Muscle layer of colon (tissue), 2 donors: ENCODE measurements around the gene JOSD2.

ENCODE experiments used
- H3K27ac ChIP-seq: one replicate; pipeline ENCODE4 v1.7.0; 2013; ENCODE audit warnings: low read depth, mild to moderate bottlenecking, low read length, moderate library complexity
- H3K27me3 ChIP-seq, 2 donors: one replicate each; pipeline ENCODE4 v1.7.0; 2013; ENCODE audit warnings: low read length in 2 of 2, mild to moderate bottlenecking in 2 of 2; ENCODE audit not compliant: insufficient read depth in 2 of 2, control insufficient read depth in 1 of 2
- H3K36me3 ChIP-seq: one replicate; pipeline ENCODE4 v1.7.0; 2013; ENCODE audit warnings: mild to moderate bottlenecking, low read length; ENCODE audit not compliant: insufficient read depth
- H3K4me1 ChIP-seq: one replicate; pipeline ENCODE4 v1.7.0; 2013; ENCODE audit warnings: mild to moderate bottlenecking, low read length; ENCODE audit not compliant: insufficient read depth
- H3K4me3 ChIP-seq, 2 donors: one replicate each; pipeline ENCODE4 v1.7.0; 2013; ENCODE audit warnings: low read length in 2 of 2, low read depth in 1 of 2, mild to moderate bottlenecking in 1 of 2, moderate library complexity in 1 of 2
- H3K9ac ChIP-seq: one replicate; pipeline ENCODE4 v1.7.0; 2013; ENCODE audit warnings: low read length
- H3K9me3 ChIP-seq: one replicate; pipeline ENCODE4 v1.7.0; 2013; ENCODE audit warnings: mild to moderate bottlenecking, low read length
- donor health status: abdominal sarcoma.
- donor health status: Adenocarcinoma of cecum.

JOSD2 gene

GRCh38 chr19:50488389-50489194 lies 22.4 kb downstream of the JOSD2 start:
- H3K36me3 ChIP-seq, result no peaks in the 10 kb centered on the region
- H3K9me3 ChIP-seq, result no peaks in the 10 kb centered on the region
- no peak overlapping the region for H3K9ac ChIP-seq
- H3K4me3 ChIP-seq, result no peak overlapping the region
- H3K27ac ChIP-seq, result no peak overlapping the region
- no peaks in the 10 kb centered on the region for H3K4me1 ChIP-seq
- H3K27me3 ChIP-seq, result peaks cover 21 to 31% of the 10 kb centered on the region in 2 donors

GRCh38 chr19:50486823-50487515 lies 24.0 kb downstream of the JOSD2 start:
- H3K9ac ChIP-seq, result no peak overlapping the region
- H3K4me1 ChIP-seq, result no peaks in the 10 kb centered on the region
- H3K36me3 ChIP-seq, result no peaks in the 10 kb centered on the region
- no peaks in the 10 kb centered on the region for H3K9me3 ChIP-seq
- H3K27ac ChIP-seq, result no peak overlapping the region
- H3K4me3 ChIP-seq, result no peak overlapping the region
- peaks cover 21 to 31% of the 10 kb centered on the region in 2 donors for H3K27me3 ChIP-seq

DNA sequence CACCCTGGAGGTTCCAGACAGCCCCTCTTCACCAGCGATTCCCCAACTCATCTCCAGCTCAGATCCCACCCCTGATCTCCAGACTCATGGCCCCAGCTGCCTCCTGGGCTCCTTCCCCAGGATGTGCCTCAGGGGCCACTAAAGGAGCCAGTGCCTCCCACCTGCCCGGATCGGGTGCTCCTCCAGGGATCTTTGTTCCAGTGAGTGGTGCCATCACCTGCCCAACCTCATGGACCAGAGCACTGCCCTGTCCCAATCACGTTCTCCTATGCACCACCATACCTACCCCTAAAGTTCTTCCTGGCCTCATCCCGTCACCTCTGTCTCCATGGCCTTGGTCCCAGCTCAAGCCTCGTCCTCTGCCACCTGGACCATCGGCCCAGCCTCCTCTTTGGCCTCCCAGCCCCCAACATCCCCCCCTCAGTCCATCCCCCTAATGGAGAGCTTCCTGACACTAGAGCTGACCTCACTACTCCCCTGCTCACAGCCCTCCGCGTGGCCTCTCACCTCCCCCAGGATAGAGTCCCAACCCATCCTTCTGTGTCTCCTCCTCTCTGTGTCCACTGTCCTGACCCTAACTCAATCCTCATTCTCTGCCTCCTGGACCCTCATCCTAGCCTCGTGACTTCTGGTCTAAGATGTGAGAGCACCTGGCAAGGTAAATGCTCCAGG lies 25.6 kb downstream of the JOSD2 start:
- Histone ChIP-seq H3K27ac (no peak overlapping the region), H3K27me3 (peaks cover 21 to 27% of the 10 kb centered on the region in 2 donors), H3K36me3 (peaks cover 12% of the 10 kb centered on the region), H3K9me3 (no peaks in the 10 kb centered on the region), H3K9ac (no peak overlapping the region), H3K4me1 (no peaks in the 10 kb centered on the region), H3K4me3 (no peak overlapping the region)

DNA sequence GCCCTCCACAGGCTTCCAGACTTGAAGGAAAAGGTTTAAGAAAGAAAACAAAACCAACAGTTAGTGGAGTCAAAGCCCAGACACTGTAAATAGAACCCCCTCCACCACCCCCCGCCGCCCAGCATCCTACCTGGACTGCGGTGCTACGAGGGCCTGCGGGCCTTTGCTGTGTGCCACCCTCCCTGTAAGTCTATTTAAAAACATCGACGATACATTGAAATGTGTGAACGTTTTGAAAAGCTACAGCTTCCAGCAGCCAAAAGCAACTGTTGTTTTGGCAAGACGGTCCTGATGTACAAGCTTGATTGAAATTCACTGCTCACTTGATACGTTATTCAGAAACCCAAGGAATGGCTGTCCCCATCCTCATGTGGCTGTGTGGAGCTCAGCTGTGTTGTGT lies 28.1 kb downstream of the JOSD2 start:
- H3K9me3 ChIP-seq, result no peaks in the 10 kb centered on the region
- peaks cover under 1% of the 10 kb centered on the region for H3K4me1 ChIP-seq
- H3K4me3 ChIP-seq, result no peak overlapping the region
- H3K27ac ChIP-seq, result no peak overlapping the region
- peaks cover 11 to 13% of the 10 kb centered on the region in 2 donors for H3K27me3 ChIP-seq
- H3K36me3 ChIP-seq, result peaks cover 27% of the 10 kb centered on the region
- H3K9ac ChIP-seq, result no peak overlapping the region

GRCh38 chr19:50482271-50482855 lies 28.6 kb downstream of the JOSD2 start:
- Histone ChIP-seq H3K36me3 (peaks cover 27% of the 10 kb centered on the region), H3K4me1 (peaks cover 6% of the 10 kb centered on the region), H3K9me3 (no peaks in the 10 kb centered on the region), H3K27ac (no peak overlapping the region), H3K9ac (no peak overlapping the region), H3K27me3 (peaks cover 6 to 10% of the 10 kb centered on the region in 2 donors), H3K4me3 (no peak overlapping the region)

DNA sequence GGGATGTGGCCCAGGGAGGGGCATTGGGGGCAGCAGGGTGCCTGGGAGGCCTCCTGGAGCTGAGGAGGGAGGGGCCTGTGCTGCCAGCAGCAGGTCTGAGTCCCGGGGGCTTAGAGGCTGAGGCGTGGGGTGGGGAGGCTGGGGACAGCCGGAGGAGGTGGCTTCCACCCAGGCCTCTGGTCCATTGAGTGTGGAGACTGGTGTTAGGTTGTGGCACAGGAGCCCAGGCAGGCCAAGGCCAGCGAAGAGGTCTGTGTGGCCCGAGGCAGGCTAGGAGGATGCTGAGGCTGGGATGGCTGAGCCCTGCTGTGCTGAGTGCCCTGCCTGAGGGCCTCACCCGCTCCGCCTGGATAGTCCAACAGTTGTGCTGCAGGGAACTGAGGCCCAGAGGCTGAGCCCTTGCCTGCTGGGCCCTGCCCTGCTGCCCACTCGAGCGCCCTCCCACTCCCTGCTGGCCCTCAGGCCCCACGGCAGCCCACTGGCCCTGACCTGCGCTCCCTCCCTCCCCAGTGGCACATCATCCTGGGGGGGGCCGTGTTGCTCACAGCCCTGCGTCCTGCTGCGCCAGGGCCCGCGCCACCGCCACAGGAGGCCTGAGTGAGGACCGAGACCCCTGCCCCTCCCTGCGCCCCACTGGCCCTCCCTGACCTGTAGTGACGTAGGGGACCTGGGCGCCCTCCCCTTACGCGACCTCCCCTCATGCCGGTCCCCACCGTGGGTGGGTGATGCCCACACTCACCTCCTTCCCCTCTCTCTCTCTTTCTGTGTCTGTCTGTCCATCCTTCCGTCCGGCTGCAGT lies 29.4 kb downstream of the JOSD2 start:
- Histone ChIP-seq H3K9ac (no peak overlapping the region), H3K9me3 (no peaks in the 10 kb centered on the region), H3K27ac (no peak overlapping the region), H3K4me1 (peaks cover 11% of the 10 kb centered on the region), H3K4me3 (no peak overlapping the region), H3K27me3 (peaks cover 0 to 2% of the 10 kb centered on the region in 2 donors), H3K36me3 (peaks cover 27% of the 10 kb centered on the region)

GRCh38 chr19:50480281-50481111 lies 30.5 kb downstream of the JOSD2 start:
- Histone ChIP-seq H3K9ac (no peak overlapping the region), H3K36me3 (peaks cover 27% of the 10 kb centered on the region), H3K4me3 (no peak overlapping the region), H3K27me3 (no peaks in the 10 kb centered on the region), H3K4me1 (peaks cover 11% of the 10 kb centered on the region), H3K9me3 (no peaks in the 10 kb centered on the region), H3K27ac (no peak overlapping the region)

GRCh38 chr19:50479761-50480251 lies 31.2 kb downstream of the JOSD2 start:
- no peak overlapping the region for H3K27ac ChIP-seq

GRCh38 chr19:50478901-50479715 lies 31.9 kb downstream of the JOSD2 start:
- no peaks in the 10 kb centered on the region for H3K9me3 ChIP-seq
- no peak overlapping the region for H3K4me3 ChIP-seq
- H3K27me3 ChIP-seq, result no peaks in the 10 kb centered on the region
- peaks cover 27% of the 10 kb centered on the region for H3K36me3 ChIP-seq
- no peak overlapping the region for H3K27ac ChIP-seq
- H3K9ac ChIP-seq, result no peak overlapping the region
- peaks cover 11% of the 10 kb centered on the region for H3K4me1 ChIP-seq

More at GRCh38 chr19:50479761-50480251, 31.2 kb downstream of the JOSD2 start:
- Histone ChIP-seq H3K9me3 (no peaks in the 10 kb centered on the region), H3K27me3 (no peaks in the 10 kb centered on the region), H3K9ac (no peak overlapping the region), H3K36me3 (peaks cover 27% of the 10 kb centered on the region), H3K4me1 (peaks cover 11% of the 10 kb centered on the region), H3K4me3 (no peak overlapping the region)
